H9 (cell line): ENCODE measurements around the gene LHPP. TPM values are rescaled to one million over a fixed set of nuclear protein-coding genes. Genes with fewer than 3 reads are reported as not detected.

ENCODE experiments used
- DNase-seq: peaks from one replicate; pipeline ENCODE4 v3.0.0-alpha.2; 2017
- H2AFZ ChIP-seq: one replicate; pipeline ENCODE4 v1.6.1; 2013; ENCODE audit warnings: mild to moderate bottlenecking, low read length, control low read depth, moderate library complexity
- H2AK5ac ChIP-seq: 2 replicates; pipeline ENCODE4 v1.6.1; 2013; ENCODE audit warnings: low read length, control low read depth, mixed read lengths; ENCODE audit not compliant: insufficient read length
- H2BK120ac ChIP-seq: one replicate; pipeline ENCODE4 v1.6.1; 2013; ENCODE audit warnings: low read depth, mild to moderate bottlenecking, low read length, control low read depth, inconsistent platforms; ENCODE audit not compliant: poor library complexity, severe bottlenecking
- H2BK12ac ChIP-seq: 2 replicates; pipeline ENCODE4 v1.6.1; 2013; ENCODE audit warnings: low read length, control low read depth, mixed read lengths, low read depth; ENCODE audit not compliant: insufficient read length
- H2BK15ac ChIP-seq: 2 replicates; pipeline ENCODE4 v1.6.1; 2013; ENCODE audit warnings: low read depth, low read length, control low read depth
- H2BK20ac ChIP-seq: one replicate; pipeline ENCODE4 v1.6.1; 2013; ENCODE audit warnings: low read depth, mild to moderate bottlenecking, low read length, control low read depth, inconsistent platforms; ENCODE audit not compliant: poor library complexity, severe bottlenecking
- H2BK5ac ChIP-seq: 2 replicates; pipeline ENCODE4 v1.6.1; 2013; ENCODE audit warnings: low read length, control low read depth, mixed read lengths; ENCODE audit not compliant: insufficient read length
- H3K14ac ChIP-seq: 2 replicates; pipeline ENCODE4 v1.6.1; 2013; ENCODE audit warnings: low read length, control low read depth; ENCODE audit not compliant: insufficient read depth
- H3K18ac ChIP-seq: 2 replicates; pipeline ENCODE4 v1.6.1; 2013; ENCODE audit warnings: low read depth, mild to moderate bottlenecking, mixed read lengths, low read length, control low read depth; ENCODE audit not compliant: insufficient read length
- H3K23ac ChIP-seq: 2 replicates; pipeline ENCODE4 v1.6.1; 2013; ENCODE audit warnings: low read length, control low read depth, mixed read lengths, low read depth; ENCODE audit not compliant: insufficient read length
- H3K23me2 ChIP-seq: 2 replicates; pipeline ENCODE4 v1.6.1; 2013; ENCODE audit warnings: low read depth, mild to moderate bottlenecking, mixed read lengths, low read length, control low read depth; ENCODE audit not compliant: insufficient read length, poor library complexity, severe bottlenecking
- H3K27ac ChIP-seq: 2 replicates; pipeline ENCODE4 v1.5.1; 2013; ENCODE audit warnings: low read length, control low read depth, mixed read lengths, low read depth; ENCODE audit not compliant: insufficient read length
- H3K27me3 ChIP-seq: 2 replicates; pipeline ENCODE4 v1.6.1; 2013; ENCODE audit warnings: low read length, control low read depth, inconsistent platforms; ENCODE audit not compliant: insufficient read depth
- H3K4ac ChIP-seq: 2 replicates; pipeline ENCODE4 v1.6.1; 2013; ENCODE audit warnings: low read depth, mild to moderate bottlenecking, control low read depth, inconsistent platforms, low read length, moderate library complexity
- H3K4me1 ChIP-seq: 2 replicates; pipeline ENCODE4 v1.6.1; 2013; ENCODE audit warnings: low read length, control low read depth, inconsistent platforms; ENCODE audit not compliant: insufficient read depth
- H3K4me2 ChIP-seq: 2 replicates; pipeline ENCODE4 v1.6.1; 2013; ENCODE audit warnings: low read length, control low read depth, mixed read lengths; ENCODE audit not compliant: insufficient read length, insufficient read depth
- H3K56ac ChIP-seq: 2 replicates; pipeline ENCODE4 v1.6.1; 2013; ENCODE audit warnings: low read depth, mild to moderate bottlenecking, mixed read lengths, low read length, control low read depth; ENCODE audit not compliant: insufficient read length
- H3K79me1 ChIP-seq: 2 replicates; pipeline ENCODE4 v1.6.1; 2013; ENCODE audit warnings: low read depth, mild to moderate bottlenecking, moderate library complexity, low read length, control low read depth, inconsistent platforms; ENCODE audit not compliant: insufficient read depth, poor library complexity, severe bottlenecking
- H3K79me2 ChIP-seq: 2 replicates; pipeline ENCODE4 v1.6.1; 2013; ENCODE audit warnings: low read length, control low read depth, inconsistent platforms; ENCODE audit not compliant: insufficient read depth
- H3K9ac ChIP-seq: 2 replicates; pipeline ENCODE4 v1.6.1; 2013; ENCODE audit warnings: low read length, control low read depth, mixed read lengths; ENCODE audit not compliant: insufficient read length; ENCODE audit errors: extremely low read depth
- H3K9me3 ChIP-seq: one replicate; pipeline ENCODE4 v1.6.1; 2013; ENCODE audit warnings: low read depth, low read length, inconsistent platforms; ENCODE audit not compliant: control insufficient read depth
- H3T11ph ChIP-seq: one replicate; pipeline ENCODE4 v1.6.1; 2013; ENCODE audit warnings: mild to moderate bottlenecking, low read length, control low read depth, inconsistent platforms
- H4K20me1 ChIP-seq: one replicate; pipeline ENCODE4 v1.6.1; 2013; ENCODE audit not compliant: control insufficient read depth, insufficient read length, insufficient read depth
- H4K5ac ChIP-seq: 2 replicates; pipeline ENCODE4 v1.6.1; 2013; ENCODE audit warnings: low read depth, mild to moderate bottlenecking, mixed read lengths, low read length, control low read depth; ENCODE audit not compliant: insufficient read length
- H4K8ac ChIP-seq: replicated peaks from 2 replicates; pipeline ENCODE4 v1.6.1; 2013; ENCODE audit warnings: low read length, control low read depth, mixed read lengths, low read depth; ENCODE audit not compliant: insufficient read length
- H4K91ac ChIP-seq: 2 replicates; pipeline ENCODE4 v1.6.1; 2013; ENCODE audit warnings: low read depth, mild to moderate bottlenecking, moderate library complexity, mixed read lengths, low read length, control low read depth; ENCODE audit not compliant: insufficient read length
- H3K27ac Mint-ChIP-seq, 3 experiments: 2 replicates in 2 of 3; 3 replicates in 1 of 3; pipeline ENCODE4 v1.8.0; 2020 to 2021; ENCODE audit warnings: mixed read lengths in 3 of 3, mild to moderate bottlenecking in 1 of 3, moderate library complexity in 1 of 3
- H3K27me3 Mint-ChIP-seq: 2 replicates; pipeline ENCODE4 v1.8.0; 2021; ENCODE audit warnings: low read depth, mild to moderate bottlenecking, moderate library complexity, mixed read lengths
- H3K36me3 Mint-ChIP-seq, 3 experiments: 2 replicates in 2 of 3; 3 replicates in 1 of 3; pipeline ENCODE4 v1.8.0; 2020 to 2021; ENCODE audit warnings: low read depth in 3 of 3, mixed read lengths in 3 of 3; ENCODE audit not compliant: insufficient read depth in 1 of 3
- H3K4me1 Mint-ChIP-seq, 2 experiments: 2 replicates each; pipeline ENCODE4 v1.8.0; 2020; ENCODE audit warnings: mixed read lengths in 2 of 2
- H3K4me3 Mint-ChIP-seq, 2 experiments: 2 replicates in 1 of 2; 3 replicates in 1 of 2; pipeline ENCODE4 v1.8.0; 2020 to 2021; ENCODE audit warnings: mild to moderate bottlenecking in 2 of 2, mixed read lengths in 2 of 2, moderate library complexity in 1 of 2
- H3K9me3 Mint-ChIP-seq, 2 experiments: 2 replicates in 1 of 2; 3 replicates in 1 of 2; pipeline ENCODE4 v1.8.0; 2020; ENCODE audit warnings: mild to moderate bottlenecking in 2 of 2, mixed read lengths in 2 of 2, moderate library complexity in 1 of 2
- WGBS: extraction: QIAGEN DNeasy Blood & Tissue Kit; methylation state at CpG from one replicate; pipeline ENCODE4 v1.1.7; 2013; ENCODE audit warnings: missing lambda C conversion rate, low lambda C conversion rate, mixed read lengths; ENCODE audit not compliant: insufficient read length; ENCODE audit errors: extremely low coverage; 5-methylcytosine and 5-hydroxymethylcytosine counted together
- total RNA-seq: library from RNA; stranded (reverse); gene quantifications from 2 replicates; pipeline ENCODE4 v1.2.1, GENCODE V29; 2021
- TF ChIP-seq, protein P1 (sequence below): fragments of 200-600 bp; sonication (generic); conservative IDR thresholded peaks from 3 replicates; pipeline ENCODE4 v1.8.0; 2021; ENCODE audit warnings: antibody characterized with exemption, mild to moderate bottlenecking

Gene LHPP
- total RNA-seq, 1 experiment from 2014 or later, result 29.6 TPM

DNA sequence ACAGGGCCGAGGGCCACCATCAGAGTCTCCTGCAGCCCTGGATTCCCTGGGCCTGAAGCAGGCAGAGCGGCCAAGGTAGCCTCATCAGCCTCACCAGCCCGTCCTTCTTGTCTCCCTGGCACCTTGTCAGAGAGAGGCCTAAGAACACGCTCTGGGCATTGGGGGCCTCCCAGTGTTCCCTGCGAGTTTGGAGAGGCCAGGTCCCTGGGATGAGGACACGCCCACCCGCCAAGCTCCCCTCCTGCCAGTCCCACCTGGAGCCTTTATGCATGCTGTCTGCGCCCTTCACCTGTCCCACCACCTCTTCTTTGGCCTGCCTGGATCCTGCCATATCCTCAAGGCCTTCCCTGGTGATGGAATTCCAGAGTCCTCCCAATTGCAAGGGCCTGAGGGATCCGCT lies 69.2 kb downstream of the LHPP start:
- Histone ChIP-seq H4K8ac (no peak overlapping the region), H3K9ac (no peak overlapping the region), H3K79me2 (no peaks in the 10 kb centered on the region), H2BK20ac (no peak overlapping the region), H2BK120ac (no peak overlapping the region), H3K4me1 (peaks cover 2% of the 10 kb centered on the region; the same call in 1 of the 2 replicates), H4K91ac (no peak overlapping the region), H3K27ac (no peak overlapping the region), H3K79me1 (no peaks in the 10 kb centered on the region), H3T11ph (no peak overlapping the region), H3K9me3 (no peaks in the 10 kb centered on the region), H2BK5ac (no peak overlapping the region), H3K18ac (no peak overlapping the region), H3K4me2 (no peak overlapping the region), H3K14ac (no peak overlapping the region), H2BK12ac (no peak overlapping the region), H3K4ac (no peak overlapping the region), H4K5ac (no peak overlapping the region), H3K23me2 (no peaks in the 10 kb centered on the region), H3K23ac (no peak overlapping the region), H2AK5ac (no peak overlapping the region), H3K27me3 (no peaks in the 10 kb centered on the region), H2BK15ac (no peak overlapping the region), H2AFZ (no peak overlapping the region), H4K20me1 (peaks cover 3% of the 10 kb centered on the region), H3K56ac (no peak overlapping the region)
- Mint-ChIP-seq H3K4me3 (no peak overlapping the region), H3K36me3 (no peaks in the 10 kb centered on the region), H3K9me3 (no peaks in the 10 kb centered on the region), H3K27me3 (no peaks in the 10 kb centered on the region; the same call in 1 of the 2 replicates), H3K4me1 (peaks cover 12 to 22% of the 10 kb centered on the region in 2 experiments), H3K27ac (no peak overlapping the region)
- no peak for DNase-seq
- TF ChIP-seq, protein P1, sequence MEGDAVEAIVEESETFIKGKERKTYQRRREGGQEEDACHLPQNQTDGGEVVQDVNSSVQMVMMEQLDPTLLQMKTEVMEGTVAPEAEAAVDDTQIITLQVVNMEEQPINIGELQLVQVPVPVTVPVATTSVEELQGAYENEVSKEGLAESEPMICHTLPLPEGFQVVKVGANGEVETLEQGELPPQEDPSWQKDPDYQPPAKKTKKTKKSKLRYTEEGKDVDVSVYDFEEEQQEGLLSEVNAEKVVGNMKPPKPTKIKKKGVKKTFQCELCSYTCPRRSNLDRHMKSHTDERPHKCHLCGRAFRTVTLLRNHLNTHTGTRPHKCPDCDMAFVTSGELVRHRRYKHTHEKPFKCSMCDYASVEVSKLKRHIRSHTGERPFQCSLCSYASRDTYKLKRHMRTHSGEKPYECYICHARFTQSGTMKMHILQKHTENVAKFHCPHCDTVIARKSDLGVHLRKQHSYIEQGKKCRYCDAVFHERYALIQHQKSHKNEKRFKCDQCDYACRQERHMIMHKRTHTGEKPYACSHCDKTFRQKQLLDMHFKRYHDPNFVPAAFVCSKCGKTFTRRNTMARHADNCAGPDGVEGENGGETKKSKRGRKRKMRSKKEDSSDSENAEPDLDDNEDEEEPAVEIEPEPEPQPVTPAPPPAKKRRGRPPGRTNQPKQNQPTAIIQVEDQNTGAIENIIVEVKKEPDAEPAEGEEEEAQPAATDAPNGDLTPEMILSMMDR, result no peak
- no CpG with 5 or more reads among the region's 9 CpGs for WGBS
